H1 (cell line): ENCODE data around the gene KCNQ1. TPM values are rescaled to one million over a fixed set of nuclear protein-coding genes. Genes with fewer than 3 reads are reported as not detected.

Source experiments
- CTCF ChIA-PET: fragments of 300-600 bp; sonication (Branson Sonifier 250); formaldehyde crosslinking; loops from one replicate; lab custom pipeline; 2021; ENCODE audit not compliant: partially characterized antibody; lab: Charles Lee
- POLR2A ChIA-PET: fragments of 300-600 bp; sonication (Branson Sonifier 250); formaldehyde crosslinking; loops from one replicate; lab custom pipeline; 2021; ENCODE audit warnings: inconsistent platforms; ENCODE audit not compliant: partially characterized antibody; lab: Charles Lee
- DNase-seq, 2 experiments: peaks; one replicate each; pipeline versions ENCODE4 v3.0.0 to v3.0.0-alpha.2; 2010 to 2022; ENCODE audit warnings: low spot score in 2 of 2, low read depth in 1 of 2, mixed read lengths in 1 of 2
- FAIRE-seq: peaks from 2 replicates; lab custom pipeline; 2011; peaks lifted over from hg19 to GRCh38; lab: Jason Lieb, UNC
- H2AFZ ChIP-seq: 2 replicates; pipeline ENCODE4 v1.8.1; 2012; ENCODE audit warnings: low read length, inconsistent platforms
- H2AK5ac ChIP-seq: 2 replicates; pipeline ENCODE4 v1.6.1; 2013; ENCODE audit warnings: low read depth, low read length
- H2BK120ac ChIP-seq: replicated peaks from 2 replicates; pipeline ENCODE3; 2013; ENCODE audit warnings: low read depth, low read length, inconsistent platforms
- H2BK12ac ChIP-seq: 2 replicates; pipeline ENCODE4 v1.6.1; 2013; ENCODE audit warnings: low read depth, low read length
- H2BK15ac ChIP-seq: 2 replicates; pipeline ENCODE4 v1.6.1; 2013; ENCODE audit warnings: low read length
- H2BK20ac ChIP-seq: 2 replicates; pipeline ENCODE4 v1.6.1; 2013; ENCODE audit warnings: low read length
- H2BK5ac ChIP-seq: 2 replicates; pipeline ENCODE4 v1.6.1; 2013; ENCODE audit warnings: low read depth, low read length
- H3K14ac ChIP-seq: 2 replicates; pipeline ENCODE4 v1.6.1; 2013; ENCODE audit warnings: inconsistent platforms; ENCODE audit not compliant: insufficient read length
- H3K18ac ChIP-seq: 2 replicates; pipeline ENCODE4 v1.6.1; 2013; ENCODE audit warnings: low read length; ENCODE audit errors: extremely low read depth
- H3K23ac ChIP-seq: 2 replicates; pipeline ENCODE4 v1.6.1; 2013; ENCODE audit warnings: inconsistent platforms; ENCODE audit not compliant: insufficient read length
- H3K23me2 ChIP-seq: 2 replicates; pipeline ENCODE4 v1.6.1; 2013; ENCODE audit warnings: low read depth, low read length
- H3K27ac ChIP-seq: 2 replicates; pipeline ENCODE4 v1.6.1; 2011; ENCODE audit warnings: low read depth, low read length, inconsistent platforms
- H3K27me3 ChIP-seq, 4 experiments: replicated peaks in 1 of 4; 1 replicate in 1 of 4; 2 replicates in 3 of 4; pipeline versions ENCODE4 v1.6.1 to v1.8.1; 2011 to 2013; ENCODE audit warnings: low read length in 3 of 4, mild to moderate bottlenecking in 3 of 4, inconsistent platforms in 2 of 4, mixed read lengths in 2 of 4, moderate library complexity in 1 of 4; ENCODE audit not compliant: control insufficient read depth in 3 of 4, insufficient read depth in 3 of 4; ENCODE audit errors: extremely low read depth in 1 of 4
- H3K36me3 ChIP-seq, 4 experiments: 2 replicates each; pipeline versions ENCODE4 v1.6.1 to v1.8.1; 2011 to 2013; ENCODE audit warnings: mild to moderate bottlenecking in 4 of 4, low read length in 3 of 4, moderate library complexity in 2 of 4, control low read depth in 1 of 4, inconsistent platforms in 1 of 4; ENCODE audit not compliant: insufficient read depth in 4 of 4, control insufficient read depth in 2 of 4
- H3K4ac ChIP-seq: replicated peaks from 2 replicates; pipeline ENCODE3; 2013; ENCODE audit warnings: low read length, low read depth, mixed read lengths, inconsistent platforms; ENCODE audit not compliant: insufficient read length
- H3K4me1 ChIP-seq, 4 experiments: replicated peaks in 1 of 4; 1 replicate in 1 of 4; 2 replicates in 3 of 4; pipeline versions ENCODE4 v1.6.1 to v1.8.1; 2011 to 2013; ENCODE audit warnings: low read length in 3 of 4, inconsistent platforms in 2 of 4, mixed read lengths in 1 of 4; ENCODE audit not compliant: insufficient read depth in 4 of 4, control insufficient read depth in 3 of 4
- H3K4me2 ChIP-seq, 2 experiments: 2 replicates each; pipeline versions ENCODE4 v1.6.1 to v1.8.1; 2011 to 2013; ENCODE audit warnings: low read depth in 2 of 2, low read length in 2 of 2, control low read depth in 1 of 2, inconsistent platforms in 1 of 2, mild to moderate bottlenecking in 1 of 2; ENCODE audit not compliant: insufficient read depth in 1 of 2
- H3K4me3 ChIP-seq, 4 experiments: fragments of 200-600, 300-600 bp in 1 of 4; sonication (generic), shearing (Covaris generic), sonication (Bioruptor Twin) in 1 of 4; 2 replicates each; pipeline versions ENCODE4 v1.5.1 to v1.8.1; 2011 to 2016; ENCODE audit warnings: low read length in 4 of 4, low read depth in 3 of 4, control low read depth in 2 of 4, inconsistent platforms in 2 of 4, mild to moderate bottlenecking in 2 of 4, mixed read lengths in 1 of 4, moderate library complexity in 1 of 4; ENCODE audit not compliant: insufficient read depth in 2 of 4; ENCODE audit errors: extremely low read depth in 1 of 4
- H3K56ac ChIP-seq: replicated peaks from 2 replicates; pipeline ENCODE3; 2013; ENCODE audit warnings: low read depth, mild to moderate bottlenecking, mixed read lengths, low read length, inconsistent platforms; ENCODE audit not compliant: insufficient read length
- H3K79me1 ChIP-seq: 2 replicates; pipeline ENCODE4 v1.6.1; 2013; ENCODE audit warnings: low read depth, low read length, control low read depth
- H3K79me2 ChIP-seq, 2 experiments: 2 replicates each; pipeline versions ENCODE4 v1.6.1 to v1.8.1; 2012 to 2013; ENCODE audit warnings: low read length in 2 of 2, mild to moderate bottlenecking in 2 of 2, inconsistent platforms in 1 of 2; ENCODE audit not compliant: insufficient read depth in 2 of 2, control insufficient read depth in 1 of 2
- H3K9ac ChIP-seq, 4 experiments: replicated peaks in 1 of 4; 1 replicate in 1 of 4; 2 replicates in 3 of 4; pipeline versions ENCODE4 v1.6.1 to v1.8.1; 2011 to 2013; ENCODE audit warnings: low read depth in 3 of 4, low read length in 3 of 4, control low read depth in 2 of 4, mild to moderate bottlenecking in 2 of 4, moderate library complexity in 2 of 4, inconsistent platforms in 1 of 4; ENCODE audit errors: extremely low read depth in 1 of 4
- H3K9me3 ChIP-seq, 2 experiments: 2 replicates each; pipeline versions ENCODE4 v1.6.1 to v1.8.1; 2012 to 2013; ENCODE audit warnings: mild to moderate bottlenecking in 2 of 2, moderate library complexity in 2 of 2, control low read depth in 1 of 2, inconsistent platforms in 1 of 2, low read depth in 1 of 2, low read length in 1 of 2, mixed read lengths in 1 of 2; ENCODE audit not compliant: insufficient read depth in 2 of 2
- H4K20me1 ChIP-seq, 2 experiments: replicated peaks in 1 of 2; 2 replicates each; pipeline versions ENCODE3 to v1.8.1; 2011 to 2013; ENCODE audit warnings: inconsistent platforms in 2 of 2, low read length in 2 of 2, mild to moderate bottlenecking in 1 of 2; ENCODE audit not compliant: insufficient read depth in 2 of 2, control insufficient read depth in 1 of 2
- H4K5ac ChIP-seq: 2 replicates; pipeline ENCODE4 v1.6.1; 2013; ENCODE audit warnings: low read length, low read depth, mixed read lengths, inconsistent platforms; ENCODE audit not compliant: insufficient read length
- H4K8ac ChIP-seq: 2 replicates; pipeline ENCODE4 v1.8.0; 2013; ENCODE audit warnings: mild to moderate bottlenecking, moderate library complexity, low read length, inconsistent platforms; ENCODE audit not compliant: insufficient read depth; ENCODE audit errors: extremely low read depth
- H4K91ac ChIP-seq: replicated peaks from 2 replicates; pipeline ENCODE3; 2013; ENCODE audit warnings: low read length, mixed read lengths, inconsistent platforms; ENCODE audit not compliant: insufficient read length
- CHD1 ChIP-seq: IDR thresholded peaks from 2 replicates; pipeline ENCODE4 v1.6.1; 2012; ENCODE audit warnings: low read depth, low read length, improper control_type of control experiment
- CTBP2 ChIP-seq: IDR thresholded peaks from 2 replicates; pipeline ENCODE4 v1.7.0; 2011; ENCODE audit warnings: borderline replicate concordance, mild to moderate bottlenecking, moderate library complexity, mixed read lengths, low read length; ENCODE audit not compliant: insufficient read depth, insufficient read length
- WGBS, 2 experiments: shearing (Covaris generic) in 1 of 2; methylation state at CpG; one replicate each; pipeline versions ENCODE4 v1.1.6 to v1.1.7; 2013 to 2015; ENCODE audit warnings: low lambda C conversion rate in 2 of 2, mixed read lengths in 2 of 2, inconsistent platforms in 1 of 2, low coverage in 1 of 2, missing lambda C conversion rate in 1 of 2; ENCODE audit not compliant: insufficient replicate concordance in 2 of 2, insufficient coverage in 1 of 2, insufficient read length in 1 of 2; ENCODE audit errors: extremely low coverage in 1 of 2, missing lambda C conversion rate in 1 of 2; 5-methylcytosine and 5-hydroxymethylcytosine counted together
- polyA plus RNA-seq, 7 experiments: library from polyadenylated mRNA; depleted of rRNA in 3 of 7; stranded (reverse) in 5 of 7; unstranded in 2 of 7; fragments of >200 nt in 5 of 7; fragments of 200-250 nt in 2 of 7; gene quantifications; 1 replicate in 5 of 7; 2 replicates in 1 of 7; 4 replicates in 1 of 7; pipeline versions ENCODE4 v1.2.1 to v1.2.3, GENCODE V29; 2011 to 2013; ENCODE audit warnings: missing spikeins in 2 of 7, mixed read lengths in 2 of 7
- total RNA-seq: library from RNA; stranded (reverse); fragmentation: NEBNext Ultra II Directional; extraction: Animal tissue kit (Norgen Biotek cat#: 25700); gene quantifications from 2 replicates; pipeline ENCODE4 v1.2.1, GENCODE V29; 2021

KCNQ1 gene
- total and polyA plus RNA-seq, 2 of the 8 experiments (the other 6 are each of a cell fraction or from before 2014, with no cell fraction given), result 1.9 to 2.0 TPM

DNA sequence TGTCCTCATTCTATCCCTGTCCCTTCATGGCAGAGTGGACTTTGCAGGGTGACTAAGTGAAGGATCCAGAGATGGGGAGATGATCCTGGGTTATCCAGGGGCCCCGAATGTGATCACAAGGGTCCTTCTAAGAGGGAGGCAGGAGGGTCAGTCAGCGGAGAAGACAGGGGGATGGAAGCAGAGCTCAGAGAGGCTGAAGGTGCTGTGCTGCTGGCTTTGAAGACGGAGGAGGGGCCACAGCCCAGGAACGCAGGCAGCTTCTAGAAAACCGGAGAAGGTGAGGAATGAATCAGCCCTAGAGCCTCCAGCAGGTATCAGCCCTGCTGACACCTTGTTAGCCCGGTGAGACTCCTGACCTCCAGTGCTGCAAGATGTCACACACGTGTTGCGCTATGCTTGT is 377.1 kb downstream of the KCNQ1 start:
- Histone ChIP-seq H3K4me3 (no peak overlapping the region), H3K14ac (no peak overlapping the region), H3K27ac (no peak overlapping the region), H4K20me1 (no peaks in the 10 kb centered on the region), H2AFZ (no peak overlapping the region), H3K79me2 (no peaks in the 10 kb centered on the region), H4K8ac (no peak overlapping the region), H4K91ac (no peak overlapping the region), H3K18ac (no peak overlapping the region; the same call in 1 of the 2 replicates), H3K79me1 (no peaks in the 10 kb centered on the region), H3K36me3 (no peaks in the 10 kb centered on the region), H3K23me2 (no peaks in the 10 kb centered on the region), H3K27me3 (peaks cover 0 to 28% (median 19%) of the 10 kb centered on the region in 4 experiments; a peak in 6 of 7 replicates), H3K56ac (no peak overlapping the region), H3K23ac (no peak overlapping the region), H2BK120ac (no peak overlapping the region), H3K9me3 (peaks cover 7 to 9% of the 10 kb centered on the region in 2 experiments; a peak in 2 of 4 replicates), H4K5ac (no peak overlapping the region), H3K4me2 (no peak overlapping the region), H3K9ac (no peak overlapping the region), H3K4ac (no peak overlapping the region), H2AK5ac (no peak overlapping the region), H2BK15ac (0 out of 2 replicates have a peak overlapping the region, but pooled peaks have one; percentile 72), H2BK12ac (no peak overlapping the region), H3K4me1 (peaks cover 2 to 11% (median 8%) of the 10 kb centered on the region in 4 experiments), H2BK5ac (no peak overlapping the region), H2BK20ac (no peak overlapping the region)
- 91% methylated on average over 8 of the region's 8 CpGs; no CpG with 5 or more reads in 1 of the 2 experiments for WGBS, 2 experiments
- FAIRE-seq, result no peak
- TF ChIP-seq CHD1, result no peak
- TF ChIP-seq CTBP2, result no peak
- ChIA-PET CTCF (no interaction called here), POLR2A (no interaction called here)
- no peak for DNase-seq
